ENCODE data around the gene LASP1NB.
"Not testable (repeated sequence)": the region's sequence is repeated elsewhere in the genome, so short reads cannot be mapped to it uniquely, and the experiment has no call there.

Gene LASP1NB

GRCh38 chr17:38958756-38959155 is 33.3 kb downstream of the LASP1NB start:
- Histone ChIP-seq H3K27ac (ENCODE audit: low read depth, low read length) (no peak overlapping the region), H3K36me3 (ENCODE audit: control insufficient read depth in 1 of 2, insufficient read depth in 2 of 2, low read length in 2 of 2) (no peaks in the 10 kb centered on the region), H3K4me1 (ENCODE audit: control insufficient read depth in 1 of 2, insufficient read depth in 2 of 2, low read length in 2 of 2) (no peaks in the 10 kb centered on the region), H3K4me3 (ENCODE audit: low read depth in 1 of 2, low read length in 2 of 2) (no peak overlapping the region), H3K9ac (ENCODE audit: low read depth in 1 of 2, low read length in 2 of 2) (no peak overlapping the region), H3K9me3 (ENCODE audit: control insufficient read depth in 1 of 2, low read length in 2 of 2) (no peaks in the 10 kb centered on the region), H3K27me3 (ENCODE audit: control insufficient read depth in 1 of 2, insufficient read depth in 2 of 2, low read length in 2 of 2) (no peaks in the 10 kb centered on the region)

GRCh38 chr17:38959508-38959907 is 34.1 kb downstream of the LASP1NB start:
- Histone ChIP-seq H3K4me3 (ENCODE audit: low read depth in 1 of 2, low read length in 2 of 2) (no peak overlapping the region), H3K27me3 (ENCODE audit: control insufficient read depth in 1 of 2, insufficient read depth in 2 of 2, low read length in 2 of 2) (no peaks in the 10 kb centered on the region), H3K4me1 (ENCODE audit: control insufficient read depth in 1 of 2, insufficient read depth in 2 of 2, low read length in 2 of 2) (no peaks in the 10 kb centered on the region), H3K36me3 (ENCODE audit: control insufficient read depth in 1 of 2, insufficient read depth in 2 of 2, low read length in 2 of 2) (no peaks in the 10 kb centered on the region), H3K27ac (ENCODE audit: low read depth, low read length) (no peak overlapping the region), H3K9ac (ENCODE audit: low read depth in 1 of 2, low read length in 2 of 2) (no peak overlapping the region), H3K9me3 (ENCODE audit: control insufficient read depth in 1 of 2, low read length in 2 of 2) (no peaks in the 10 kb centered on the region)

- H3K27ac ChIP-seq (ENCODE audit: low read depth, low read length), result no peak overlapping the region
- H3K4me3 ChIP-seq (ENCODE audit: low read depth in 1 of 2, low read length in 2 of 2), result no peak overlapping the region
- H3K4me1 ChIP-seq (ENCODE audit: control insufficient read depth in 1 of 2, insufficient read depth in 2 of 2, low read length in 2 of 2), result no peaks in the 10 kb centered on the region
- no peaks in the 10 kb centered on the region for H3K9me3 ChIP-seq (ENCODE audit: control insufficient read depth in 1 of 2, low read length in 2 of 2)
- H3K9ac ChIP-seq (ENCODE audit: low read depth in 1 of 2, low read length in 2 of 2), result no peak overlapping the region
- no peaks in the 10 kb centered on the region for H3K27me3 ChIP-seq (ENCODE audit: control insufficient read depth in 1 of 2, insufficient read depth in 2 of 2, low read length in 2 of 2)
- H3K36me3 ChIP-seq (ENCODE audit: control insufficient read depth in 1 of 2, insufficient read depth in 2 of 2, low read length in 2 of 2), result no peaks in the 10 kb centered on the region
Observed at GRCh38 chr17:38960402-38960801, 35.0 kb downstream of the LASP1NB start.

- no peaks in the 10 kb centered on the region for H3K4me1 ChIP-seq (ENCODE audit: control insufficient read depth in 1 of 2, insufficient read depth in 2 of 2, low read length in 2 of 2)
- no peak overlapping the region for H3K4me3 ChIP-seq (ENCODE audit: low read depth in 1 of 2, low read length in 2 of 2)
Observed at GRCh38 chr17:38961413-38961812, 36.0 kb downstream of the LASP1NB start.

GRCh38 chr17:38967290-38967738 is 41.9 kb downstream of the LASP1NB start, which contains the start of gene FBXO47:
Gene FBXO47, minus strand, starts transcription at chr17:38967403. Its CDS starts 4,378 bp downstream, at chr17:38963025.
- H3K9me3 ChIP-seq (ENCODE audit: control insufficient read depth in 1 of 2, low read length in 2 of 2), result no peaks in the 10 kb centered on the region
- H3K36me3 ChIP-seq (ENCODE audit: control insufficient read depth in 1 of 2, insufficient read depth in 2 of 2, low read length in 2 of 2), result no peaks in the 10 kb centered on the region
- peak within 1 kb of the TSS; percentile 59 for H3K27ac ChIP-seq (ENCODE audit: low read depth, low read length)
- H3K9ac ChIP-seq (ENCODE audit: low read depth in 1 of 2, low read length in 2 of 2), result peak within 1 kb of the TSS; percentile 64 to 79
- H3K27me3 ChIP-seq (ENCODE audit: control insufficient read depth in 1 of 2, insufficient read depth in 2 of 2, low read length in 2 of 2), result no peaks in the 10 kb centered on the region
- peak within 1 kb of the TSS; percentile 56 to 60 for H3K4me3 ChIP-seq (ENCODE audit: low read depth in 1 of 2, low read length in 2 of 2)
- peaks cover 3 to 4% of the 10 kb centered on the region in 2 donors for H3K4me1 ChIP-seq (ENCODE audit: control insufficient read depth in 1 of 2, insufficient read depth in 2 of 2, low read length in 2 of 2)

More at GRCh38 chr17:38961413-38961812, 36.0 kb downstream of the LASP1NB start:
- Histone ChIP-seq H3K27me3 (ENCODE audit: control insufficient read depth in 1 of 2, insufficient read depth in 2 of 2, low read length in 2 of 2) (no peaks in the 10 kb centered on the region), H3K9ac (ENCODE audit: low read depth in 1 of 2, low read length in 2 of 2) (no peak overlapping the region), H3K9me3 (ENCODE audit: control insufficient read depth in 1 of 2, low read length in 2 of 2) (no peaks in the 10 kb centered on the region), H3K36me3 (ENCODE audit: control insufficient read depth in 1 of 2, insufficient read depth in 2 of 2, low read length in 2 of 2) (no peaks in the 10 kb centered on the region), H3K27ac (ENCODE audit: low read depth, low read length) (no peak overlapping the region)

GRCh38 chr17:38969281-38969680 is 43.9 kb downstream of the LASP1NB start:
- no peaks in the 10 kb centered on the region for H3K27me3 ChIP-seq (ENCODE audit: control insufficient read depth in 1 of 2, insufficient read depth in 2 of 2, low read length in 2 of 2)
- H3K9ac ChIP-seq (ENCODE audit: low read depth in 1 of 2, low read length in 2 of 2), result no peak overlapping the region
- peaks cover 3 to 4% of the 10 kb centered on the region in 2 donors for H3K4me1 ChIP-seq (ENCODE audit: control insufficient read depth in 1 of 2, insufficient read depth in 2 of 2, low read length in 2 of 2)
- no peak overlapping the region for H3K27ac ChIP-seq (ENCODE audit: low read depth, low read length)
- no peaks in the 10 kb centered on the region for H3K36me3 ChIP-seq (ENCODE audit: control insufficient read depth in 1 of 2, insufficient read depth in 2 of 2, low read length in 2 of 2)
- H3K9me3 ChIP-seq (ENCODE audit: control insufficient read depth in 1 of 2, low read length in 2 of 2), result no peaks in the 10 kb centered on the region
- H3K4me3 ChIP-seq (ENCODE audit: low read depth in 1 of 2, low read length in 2 of 2), result no peak overlapping the region

- H3K9ac ChIP-seq (ENCODE audit: low read depth in 1 of 2, low read length in 2 of 2), result no peak overlapping the region
- H3K4me3 ChIP-seq (ENCODE audit: low read depth in 1 of 2, low read length in 2 of 2), result no peak overlapping the region
- no peaks in the 10 kb centered on the region for H3K36me3 ChIP-seq (ENCODE audit: control insufficient read depth in 1 of 2, insufficient read depth in 2 of 2, low read length in 2 of 2)
- no peaks in the 10 kb centered on the region for H3K9me3 ChIP-seq (ENCODE audit: control insufficient read depth in 1 of 2, low read length in 2 of 2)
- no peaks in the 10 kb centered on the region for H3K27me3 ChIP-seq (ENCODE audit: control insufficient read depth in 1 of 2, insufficient read depth in 2 of 2, low read length in 2 of 2)
- no peak overlapping the region for H3K27ac ChIP-seq (ENCODE audit: low read depth, low read length)
- peaks cover 3 to 4% of the 10 kb centered on the region in 2 donors for H3K4me1 ChIP-seq (ENCODE audit: control insufficient read depth in 1 of 2, insufficient read depth in 2 of 2, low read length in 2 of 2)
Observed at GRCh38 chr17:38970128-38970527, 44.7 kb downstream of the LASP1NB start.

- Histone ChIP-seq H3K9me3 (ENCODE audit: control insufficient read depth in 1 of 2, low read length in 2 of 2) (no peaks in the 10 kb centered on the region), H3K36me3 (ENCODE audit: control insufficient read depth in 1 of 2, insufficient read depth in 2 of 2, low read length in 2 of 2) (no peaks in the 10 kb centered on the region)
Observed at GRCh38 chr17:38970804-38971203, 45.4 kb downstream of the LASP1NB start.

GRCh38 chr17:38976187-38976551 is 50.8 kb downstream of the LASP1NB start:
- not testable (repeated sequence) for H3K27me3 ChIP-seq (ENCODE audit: control insufficient read depth in 1 of 2, insufficient read depth in 2 of 2, low read length in 2 of 2); H3K36me3 ChIP-seq (ENCODE audit: control insufficient read depth in 1 of 2, insufficient read depth in 2 of 2, low read length in 2 of 2); H3K4me1 ChIP-seq (ENCODE audit: control insufficient read depth in 1 of 2, insufficient read depth in 2 of 2, low read length in 2 of 2); H3K9ac ChIP-seq (ENCODE audit: low read depth in 1 of 2, low read length in 2 of 2); H3K9me3 ChIP-seq (ENCODE audit: control insufficient read depth in 1 of 2, low read length in 2 of 2); H3K4me3 ChIP-seq (ENCODE audit: low read depth in 1 of 2, low read length in 2 of 2); H3K27ac ChIP-seq (ENCODE audit: low read depth, low read length)

More at GRCh38 chr17:38970804-38971203, 45.4 kb downstream of the LASP1NB start:
- Histone ChIP-seq H3K27ac (ENCODE audit: low read depth, low read length) (no peak overlapping the region), H3K27me3 (ENCODE audit: control insufficient read depth in 1 of 2, insufficient read depth in 2 of 2, low read length in 2 of 2) (no peaks in the 10 kb centered on the region), H3K4me1 (ENCODE audit: control insufficient read depth in 1 of 2, insufficient read depth in 2 of 2, low read length in 2 of 2) (peaks cover 3 to 4% of the 10 kb centered on the region in 2 donors), H3K4me3 (ENCODE audit: low read depth in 1 of 2, low read length in 2 of 2) (no peak overlapping the region), H3K9ac (ENCODE audit: low read depth in 1 of 2, low read length in 2 of 2) (no peak overlapping the region)

- H3K27me3 ChIP-seq (ENCODE audit: control insufficient read depth in 1 of 2, insufficient read depth in 2 of 2, low read length in 2 of 2), result no peaks in the 10 kb centered on the region
- no peaks in the 10 kb centered on the region for H3K4me1 ChIP-seq (ENCODE audit: control insufficient read depth in 1 of 2, insufficient read depth in 2 of 2, low read length in 2 of 2)
- H3K9ac ChIP-seq (ENCODE audit: low read depth in 1 of 2, low read length in 2 of 2), result no peak overlapping the region
- no peaks in the 10 kb centered on the region for H3K9me3 ChIP-seq (ENCODE audit: control insufficient read depth in 1 of 2, low read length in 2 of 2)
- H3K4me3 ChIP-seq (ENCODE audit: low read depth in 1 of 2, low read length in 2 of 2), result no peak overlapping the region
- H3K36me3 ChIP-seq (ENCODE audit: control insufficient read depth in 1 of 2, insufficient read depth in 2 of 2, low read length in 2 of 2), result no peaks in the 10 kb centered on the region
- no peak overlapping the region for H3K27ac ChIP-seq (ENCODE audit: low read depth, low read length)
Observed at GRCh38 chr17:38978180-38978579, 52.8 kb downstream of the LASP1NB start.

Data from duodenal mucosa (tissue), 2 donors.